Fibroblast of skin of right biceps (primary cell): ENCODE data around the gene CSNK1G1.

Experiments
- DNase-seq: peaks from one replicate; pipeline ENCODE4 v3.0.0-alpha.2; 2013

The CSNK1G1 gene

DNA sequence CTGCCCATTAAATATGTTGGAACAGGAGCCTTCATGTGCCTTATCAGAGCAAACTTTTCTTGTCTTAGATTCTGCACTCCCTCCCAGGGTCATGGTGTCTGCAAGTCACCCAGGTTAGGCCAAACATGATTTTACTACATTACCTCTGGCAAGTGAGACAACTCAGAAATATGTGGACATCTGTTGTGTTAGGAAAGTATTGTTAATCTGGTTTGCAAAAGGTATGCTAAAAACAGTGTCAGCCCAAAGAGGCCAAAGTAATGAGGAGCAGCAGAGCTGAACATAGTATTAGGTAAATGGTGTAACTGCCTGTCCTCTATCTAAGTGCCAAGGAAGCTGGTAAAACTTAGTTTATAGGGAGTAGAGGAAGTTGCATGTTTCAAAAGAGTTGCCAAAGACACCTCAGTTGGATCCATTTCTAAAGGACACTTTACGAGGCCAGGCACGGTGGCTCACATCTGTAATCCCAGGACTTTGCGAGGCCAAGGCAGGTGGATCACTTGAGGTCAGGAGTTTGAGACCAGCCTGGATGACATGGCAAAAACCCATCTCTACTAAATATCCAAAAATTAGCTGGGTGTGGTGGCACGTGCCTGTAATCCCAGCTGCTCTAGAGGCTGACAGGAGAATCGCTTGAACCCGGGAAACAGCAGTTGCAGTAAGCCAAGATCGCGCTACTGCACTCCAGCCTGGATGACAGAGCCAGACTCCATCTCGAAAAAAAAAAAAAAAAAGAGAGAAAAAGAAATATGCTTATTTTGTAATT, 170.6 kb downstream of the CSNK1G1 start:
- DNase-seq: no peak

DNA sequence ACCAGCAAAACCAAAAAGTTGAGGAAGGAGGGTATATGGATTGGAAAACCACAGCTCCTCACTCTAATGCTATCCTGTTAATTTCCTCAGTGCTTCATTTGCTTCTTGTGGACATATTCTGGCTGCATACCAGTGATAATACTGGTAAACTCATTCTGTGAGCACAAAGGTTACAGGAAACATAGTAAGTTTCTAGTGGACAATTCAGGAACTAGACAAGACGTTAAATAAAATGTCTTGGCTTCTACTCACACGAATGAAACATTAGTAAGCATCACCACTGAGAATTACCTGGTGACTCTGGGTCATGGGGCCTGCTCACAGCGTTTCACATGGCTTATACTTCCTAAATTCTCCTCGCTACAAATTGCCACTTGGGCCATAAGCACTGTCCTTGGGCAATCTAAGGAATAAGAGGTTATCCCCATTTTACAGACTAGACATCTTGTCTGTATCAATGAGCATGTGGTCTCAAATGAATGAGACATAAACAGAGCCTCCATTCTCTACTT, 173.1 kb downstream of the CSNK1G1 start:
- DNase-seq: no peak

DNA sequence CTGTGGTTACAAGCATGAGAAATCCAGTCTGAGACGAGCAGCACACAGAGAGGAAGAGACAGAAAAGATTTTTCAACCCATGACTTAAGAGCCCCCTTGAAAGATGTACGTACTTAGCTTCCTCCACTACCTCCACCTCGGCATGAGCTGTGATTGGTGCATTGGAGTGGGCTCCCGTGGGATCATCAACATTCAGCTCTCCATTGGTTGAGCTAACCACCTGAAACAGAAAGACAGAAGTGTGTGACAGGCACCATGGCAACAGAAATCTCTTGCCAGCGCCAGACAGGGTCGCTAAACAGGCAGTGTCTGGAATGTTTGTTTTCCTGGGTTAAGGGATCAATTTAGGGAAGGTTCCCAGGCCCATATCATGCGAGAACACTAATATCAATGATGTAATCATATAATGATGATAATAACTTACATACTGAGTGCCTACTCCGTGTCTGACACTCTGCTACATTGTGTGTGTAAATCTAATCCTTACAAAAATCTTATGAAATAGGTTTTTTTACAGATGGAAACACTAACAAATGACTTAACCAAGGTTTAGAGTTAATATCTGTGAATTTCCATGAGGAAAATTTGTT, 175.6 kb downstream of the CSNK1G1 start:
- DNase-seq: no peak

DNA sequence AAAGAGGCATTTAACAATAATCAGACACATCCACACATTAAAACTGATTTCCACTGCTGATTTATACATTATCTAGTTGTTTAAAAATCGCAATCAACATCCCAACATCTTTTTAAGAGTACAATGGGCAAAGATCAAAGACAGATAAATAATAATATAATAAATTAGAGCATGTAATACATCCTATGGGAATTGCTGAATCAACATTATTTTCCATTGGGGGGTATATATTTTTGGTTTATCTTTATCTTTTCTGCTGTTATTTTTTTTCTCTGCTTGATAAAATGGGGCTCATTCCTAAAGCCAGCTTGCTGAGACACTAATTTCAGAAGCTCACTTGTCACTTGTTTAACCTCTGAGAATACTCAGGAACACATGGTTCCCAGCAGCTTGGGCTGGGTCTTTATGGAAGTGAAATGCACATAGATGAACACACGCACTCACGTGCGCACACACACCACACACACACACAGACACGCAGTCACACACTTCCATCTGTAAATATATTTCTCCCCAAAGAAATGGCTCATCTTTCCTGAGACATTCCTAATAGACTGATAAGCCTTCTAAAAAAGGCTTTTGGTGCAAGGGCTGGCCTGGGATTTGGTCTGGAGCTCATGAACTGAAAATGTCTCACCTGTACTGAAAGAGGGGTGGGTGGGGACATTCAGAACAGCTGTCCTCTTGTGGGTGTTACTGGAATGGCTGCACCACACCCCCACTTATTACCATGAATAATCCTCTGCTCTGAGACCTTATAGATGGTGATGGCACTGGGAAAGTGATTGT, 189.7 kb downstream of the CSNK1G1 start:
- DNase-seq: no peak

DNA sequence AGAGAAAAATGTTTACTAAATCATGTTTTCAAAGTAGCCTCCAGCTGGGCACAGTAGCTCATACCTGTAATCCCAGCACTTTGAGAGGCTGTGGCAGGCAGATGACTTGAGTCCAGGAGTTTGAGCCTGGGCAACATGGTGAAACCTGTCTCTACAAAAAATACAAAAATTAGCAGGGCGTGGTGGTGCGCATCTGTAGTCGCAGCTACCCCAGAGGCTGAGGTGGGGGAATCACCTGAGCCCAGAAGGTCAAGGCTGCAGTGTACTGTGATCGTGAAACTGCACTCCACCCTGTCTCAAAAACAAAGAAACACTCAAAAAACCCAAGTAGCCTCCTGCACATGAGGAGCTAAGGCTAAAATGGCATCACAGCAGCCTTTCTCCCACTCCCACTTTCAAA, 191.5 kb downstream of the CSNK1G1 start:
- no peak for DNase-seq

DNA sequence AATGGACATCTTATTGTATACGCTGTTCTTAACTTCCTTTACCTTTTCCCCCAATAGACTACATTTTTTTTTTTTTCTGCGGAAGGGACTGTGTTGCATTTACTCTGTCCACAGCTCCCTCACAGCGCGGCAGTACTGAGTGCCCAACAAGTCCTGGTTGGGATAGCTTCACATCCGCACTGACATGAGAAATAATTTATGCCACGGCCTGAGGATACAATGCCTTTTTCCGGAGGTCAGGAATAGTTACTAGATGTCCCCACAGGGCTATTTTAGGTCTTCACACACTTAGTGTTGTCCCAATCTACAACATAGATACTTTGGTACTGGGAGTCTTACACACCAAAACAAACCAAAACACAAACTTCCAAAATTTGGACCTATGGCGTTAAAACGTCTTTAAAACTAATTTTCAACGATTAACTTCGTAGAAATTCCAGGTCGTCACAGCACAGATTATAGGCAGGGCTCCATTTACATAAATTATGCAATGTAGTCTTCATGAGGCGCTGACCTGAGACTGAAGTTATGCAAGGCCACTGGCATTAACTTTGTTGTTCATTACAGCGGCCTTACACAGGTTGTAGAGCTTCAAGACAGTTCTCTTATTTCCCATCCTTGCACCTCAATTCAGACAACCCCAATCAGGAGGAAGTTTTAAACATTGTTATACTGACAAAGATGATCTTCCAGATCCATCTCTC, 192.2 kb downstream of the CSNK1G1 start:
- peak; percentile 21 for DNase-seq

DNA sequence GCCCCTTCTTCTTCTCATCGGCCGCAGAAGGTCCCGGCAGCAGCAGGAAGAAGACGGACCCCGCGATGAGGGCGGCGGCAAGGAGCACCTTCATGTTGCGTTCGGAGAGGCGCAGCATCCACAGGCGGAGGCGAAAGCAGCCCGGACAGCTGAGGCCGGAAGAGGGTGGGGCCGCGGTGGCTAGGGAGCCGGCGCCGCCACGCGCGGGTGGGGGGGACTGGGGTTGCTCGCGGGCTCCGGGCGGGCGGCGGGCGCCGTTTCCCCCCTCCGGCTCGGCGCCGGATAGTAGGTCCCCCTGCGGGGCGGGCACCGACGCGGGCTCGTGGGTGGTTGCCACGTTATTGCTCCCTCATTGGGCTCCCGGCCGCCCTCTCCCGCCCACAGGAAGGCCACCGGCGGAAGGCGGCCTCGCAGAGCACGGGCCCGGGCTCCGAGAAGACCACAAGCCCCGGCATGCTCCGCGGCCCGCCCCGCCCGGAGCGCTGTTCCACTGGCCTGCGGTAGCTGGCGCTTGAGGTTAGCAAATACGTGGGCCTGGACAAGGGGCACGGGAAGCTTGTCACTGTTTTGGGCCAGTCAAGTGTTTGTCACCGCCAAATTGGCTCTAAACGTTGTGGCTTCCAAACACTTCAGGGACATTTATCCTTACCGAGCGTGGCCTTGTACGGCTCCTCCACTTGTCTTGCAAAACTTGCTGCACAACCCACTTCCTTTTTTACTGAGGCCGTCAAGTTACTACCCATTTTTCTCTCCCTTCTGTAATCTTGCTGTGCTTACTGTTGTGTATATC, 192.9 kb downstream of the CSNK1G1 start, which contains the start of gene PPIB:
Gene PPIB (minus strand): TSS at position 154 of the 790 bp plus-strand sequence. CDS start 36 bp downstream, at position 118.
- peak; percentile 98 for DNase-seq

DNA sequence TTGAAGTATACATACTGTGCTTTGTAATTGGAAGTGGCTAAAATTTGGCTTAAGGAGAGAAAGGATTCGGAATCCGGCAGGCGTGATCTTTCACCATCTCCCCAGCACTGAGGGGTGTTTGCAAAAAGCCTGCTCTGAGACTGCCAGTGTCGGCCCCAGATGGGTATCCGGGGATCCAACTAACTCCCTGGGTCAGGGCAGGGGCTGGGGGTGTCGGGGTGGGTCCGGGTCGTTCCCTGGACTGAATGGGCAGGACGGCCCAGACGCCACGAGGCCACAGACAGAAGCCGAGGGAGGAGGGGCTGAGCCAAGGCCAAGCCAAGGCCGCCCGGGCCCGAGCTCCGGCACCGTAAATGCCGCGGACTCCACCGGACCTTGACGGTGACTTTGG, 193.5 kb downstream of the CSNK1G1 start:
- DNase-seq: no peak

DNA sequence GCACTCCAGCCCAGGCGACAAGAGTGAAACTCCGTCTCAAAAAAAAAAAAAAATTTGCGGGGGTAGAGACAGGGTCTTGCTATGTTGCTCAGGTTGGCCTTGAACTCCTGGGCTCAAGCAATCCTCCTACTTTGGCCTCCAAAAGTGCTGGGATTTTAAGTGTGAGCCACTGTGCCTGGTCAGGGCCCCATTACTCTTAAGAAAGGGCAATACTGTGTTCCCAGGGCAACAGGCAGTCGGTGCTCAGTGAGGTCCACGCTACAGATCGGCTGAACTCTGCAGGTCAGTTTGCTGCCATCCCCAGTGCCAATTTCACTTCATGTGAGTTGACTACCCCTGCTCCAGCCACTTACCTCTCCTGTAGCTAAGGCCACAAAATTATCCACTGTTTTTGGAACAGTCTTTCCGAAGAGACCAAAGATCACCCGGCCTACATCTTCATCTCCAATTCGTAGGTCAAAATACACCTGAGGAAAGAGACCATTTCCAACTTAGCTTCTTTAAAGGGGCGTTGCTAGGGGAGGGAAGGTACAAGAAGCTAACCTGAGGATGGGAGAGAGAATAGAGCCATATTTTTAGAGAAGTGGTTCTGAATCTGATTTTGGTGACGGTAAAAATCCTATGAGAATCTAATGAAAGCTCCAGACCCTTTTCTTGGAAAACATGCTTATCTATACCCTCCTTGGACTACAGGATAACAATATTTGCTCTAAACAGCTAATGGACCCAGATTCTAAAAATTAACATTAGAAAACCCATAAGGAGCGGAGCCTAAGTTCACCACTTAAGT, 194.1 kb downstream of the CSNK1G1 start:
- no peak for DNase-seq

DNA sequence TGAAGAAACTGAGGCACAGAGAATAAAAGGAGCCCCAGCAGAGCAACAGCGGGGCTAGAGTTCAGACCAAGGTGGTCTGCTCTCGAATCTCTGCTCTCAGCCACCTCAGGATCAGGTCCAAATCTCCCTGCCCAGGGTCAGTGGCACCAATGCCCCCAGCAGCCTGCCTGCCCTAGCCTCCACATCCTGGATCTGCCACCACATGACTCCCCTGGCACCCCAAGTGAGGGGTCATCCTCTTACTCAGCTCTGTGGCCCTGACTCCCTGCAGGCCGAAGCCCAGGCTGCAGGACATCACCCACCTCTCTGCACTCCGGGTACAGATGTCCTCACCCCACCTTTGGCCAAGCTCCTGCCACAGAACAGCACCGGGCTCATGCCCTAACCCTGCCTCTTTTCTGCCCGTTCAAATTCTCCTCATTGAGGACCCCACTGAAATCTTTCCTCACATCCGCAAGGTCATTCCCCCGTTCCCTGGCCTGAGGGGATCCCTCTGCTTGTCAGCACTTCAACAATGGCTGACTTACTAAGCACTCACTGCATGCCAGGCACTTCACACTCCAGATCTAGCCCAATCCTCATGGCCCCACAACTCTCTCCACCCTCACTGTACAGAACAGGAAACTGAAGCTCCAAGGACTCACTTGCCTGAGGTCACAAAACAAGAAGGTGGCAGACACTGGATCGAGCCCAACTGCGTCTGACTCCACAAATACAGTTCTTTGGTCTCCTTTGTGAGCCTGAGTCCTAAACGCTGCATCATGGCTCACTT, 197.4 kb downstream of the CSNK1G1 start:
- DNase-seq: no peak

DNA sequence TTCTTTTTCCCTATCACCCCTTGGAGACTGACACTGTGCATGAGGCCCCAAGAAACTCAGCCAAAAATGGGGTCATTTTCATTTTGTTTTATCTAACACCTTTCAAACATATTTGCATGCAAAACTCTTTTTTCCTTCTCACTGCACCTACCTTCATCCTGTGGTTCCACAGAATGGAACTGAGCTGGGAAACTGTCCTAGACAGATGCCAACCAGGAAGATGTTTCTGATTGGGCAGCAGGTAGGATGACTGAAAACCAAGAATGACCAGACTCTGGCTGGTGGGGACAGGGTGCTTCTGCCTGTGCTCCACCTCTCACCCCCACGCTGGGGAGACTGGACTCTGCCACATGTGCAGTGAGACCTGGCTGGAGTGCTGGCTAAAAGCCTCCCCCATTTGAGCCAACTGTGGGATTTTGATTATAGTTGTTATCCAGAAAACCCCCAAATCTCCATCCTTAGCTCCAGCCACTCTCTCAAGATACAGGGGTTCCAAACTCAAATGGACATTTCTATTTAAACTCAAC, 198.3 kb downstream of the CSNK1G1 start:
- no peak for DNase-seq

DNA sequence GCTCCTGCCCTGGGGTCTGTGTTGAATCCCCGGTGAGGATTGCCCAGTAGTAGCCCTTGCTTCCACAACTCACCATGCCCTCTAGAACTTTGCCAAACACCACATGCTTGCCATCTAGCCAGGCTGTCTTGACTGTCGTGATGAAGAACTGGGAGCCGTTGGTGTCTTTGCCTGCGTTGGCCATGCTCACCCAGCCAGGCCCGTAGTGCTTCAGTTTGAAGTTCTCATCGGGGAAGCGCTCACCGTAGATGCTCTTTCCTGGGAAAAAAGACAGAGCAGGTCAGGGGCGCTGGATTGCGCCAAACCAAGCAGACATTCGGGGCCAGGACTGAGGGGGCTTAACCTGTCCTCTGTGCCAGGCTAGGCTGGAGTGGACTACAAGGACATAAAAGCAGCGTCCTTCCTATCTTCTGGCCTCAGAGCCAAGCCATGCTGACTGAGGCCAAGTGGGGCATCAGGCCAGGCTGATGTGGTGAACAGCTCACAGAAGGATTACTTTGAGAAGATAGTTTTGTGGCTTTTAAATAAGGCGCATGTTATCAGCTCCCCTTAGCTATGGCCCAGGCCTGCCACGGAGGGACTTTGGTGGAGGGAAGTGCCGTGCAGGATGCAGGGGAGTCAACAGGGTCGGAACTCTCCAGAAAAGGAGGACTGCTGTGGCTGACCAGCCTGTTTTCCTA, 199.2 kb downstream of the CSNK1G1 start:
- DNase-seq: no peak

DNA sequence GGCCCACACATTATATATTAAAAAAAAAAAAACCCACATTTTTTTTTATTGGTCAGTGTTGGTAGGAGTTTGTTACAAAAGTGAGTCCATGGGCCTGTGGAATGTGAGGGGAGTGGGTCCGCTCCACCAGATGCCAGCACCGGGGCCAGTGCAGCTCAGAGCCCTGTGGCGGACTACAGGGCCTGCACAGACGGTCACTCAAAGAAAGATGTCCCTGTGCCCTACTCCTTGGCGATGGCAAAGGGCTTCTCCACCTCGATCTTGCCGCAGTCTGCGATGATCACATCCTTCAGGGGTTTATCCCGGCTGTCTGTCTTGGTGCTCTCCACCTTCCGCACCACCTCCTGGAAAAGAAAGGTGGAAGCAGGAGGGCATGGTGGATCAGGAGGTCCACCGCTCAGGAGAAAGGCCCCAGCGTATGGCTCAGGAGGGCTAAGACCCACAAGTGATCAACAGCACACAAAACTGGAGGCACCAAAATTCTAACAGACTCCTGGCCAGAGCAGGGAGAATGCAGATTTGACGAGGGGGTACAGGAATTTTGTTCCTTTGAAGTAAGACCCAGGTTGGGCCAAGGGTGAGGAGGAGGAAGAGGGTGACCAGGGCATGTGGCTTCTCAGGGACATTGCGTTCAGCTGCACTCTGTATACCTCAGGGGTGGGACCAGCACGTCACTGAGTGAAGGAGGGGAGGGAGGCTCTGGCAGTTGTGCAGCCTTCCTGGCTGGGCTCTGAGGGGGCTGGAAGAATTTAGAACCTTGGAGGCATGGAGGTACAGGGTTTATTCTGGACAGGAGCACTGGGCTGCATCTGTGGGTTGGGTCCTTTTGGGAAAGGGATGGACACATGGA, 199.9 kb downstream of the CSNK1G1 start:
- no peak for DNase-seq

DNA sequence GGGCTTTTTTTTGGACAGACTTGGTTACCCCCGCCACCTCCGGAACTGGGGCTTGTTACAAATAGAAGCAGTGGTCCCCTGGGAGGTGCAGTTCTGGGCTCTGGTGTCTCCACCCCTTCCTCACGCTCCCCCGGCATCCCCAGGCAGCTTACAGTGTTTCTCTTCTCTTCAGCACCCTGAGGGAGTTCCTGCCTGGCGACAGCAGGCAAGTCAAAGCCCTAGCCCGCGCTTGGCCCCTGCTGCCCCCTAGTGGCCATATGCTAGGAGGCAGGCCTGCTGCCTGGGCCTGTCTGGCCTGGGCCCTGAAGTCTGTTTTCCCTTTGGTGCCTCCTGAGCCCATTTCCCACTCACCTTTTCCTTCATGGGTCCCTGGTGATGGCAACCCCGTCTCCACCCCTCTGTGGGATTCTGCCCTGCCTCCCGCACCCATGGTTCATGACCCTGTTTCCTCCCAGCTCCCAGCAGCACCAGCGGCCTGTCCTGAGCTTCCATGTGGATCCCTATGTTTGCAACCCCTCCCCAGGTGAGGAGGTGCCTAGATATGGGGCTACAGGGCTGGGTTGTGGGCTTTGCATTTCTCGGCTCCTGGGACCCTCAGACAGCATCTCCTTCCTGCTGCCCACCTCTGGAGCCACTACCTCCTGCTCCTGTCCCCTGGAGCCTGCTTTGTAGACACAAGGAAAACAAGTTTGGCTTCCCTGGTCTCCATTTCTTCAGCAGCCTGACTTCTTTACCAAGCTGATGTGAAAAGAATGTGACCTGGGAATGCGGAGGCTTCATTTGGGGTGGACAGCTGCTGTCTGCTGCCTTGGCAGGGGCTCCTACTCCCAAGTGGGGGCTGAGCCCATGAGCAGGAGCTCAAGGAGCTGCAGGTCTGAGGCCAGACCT, 202.2 kb downstream of the CSNK1G1 start:
- peak; percentile 81 for DNase-seq

DNA sequence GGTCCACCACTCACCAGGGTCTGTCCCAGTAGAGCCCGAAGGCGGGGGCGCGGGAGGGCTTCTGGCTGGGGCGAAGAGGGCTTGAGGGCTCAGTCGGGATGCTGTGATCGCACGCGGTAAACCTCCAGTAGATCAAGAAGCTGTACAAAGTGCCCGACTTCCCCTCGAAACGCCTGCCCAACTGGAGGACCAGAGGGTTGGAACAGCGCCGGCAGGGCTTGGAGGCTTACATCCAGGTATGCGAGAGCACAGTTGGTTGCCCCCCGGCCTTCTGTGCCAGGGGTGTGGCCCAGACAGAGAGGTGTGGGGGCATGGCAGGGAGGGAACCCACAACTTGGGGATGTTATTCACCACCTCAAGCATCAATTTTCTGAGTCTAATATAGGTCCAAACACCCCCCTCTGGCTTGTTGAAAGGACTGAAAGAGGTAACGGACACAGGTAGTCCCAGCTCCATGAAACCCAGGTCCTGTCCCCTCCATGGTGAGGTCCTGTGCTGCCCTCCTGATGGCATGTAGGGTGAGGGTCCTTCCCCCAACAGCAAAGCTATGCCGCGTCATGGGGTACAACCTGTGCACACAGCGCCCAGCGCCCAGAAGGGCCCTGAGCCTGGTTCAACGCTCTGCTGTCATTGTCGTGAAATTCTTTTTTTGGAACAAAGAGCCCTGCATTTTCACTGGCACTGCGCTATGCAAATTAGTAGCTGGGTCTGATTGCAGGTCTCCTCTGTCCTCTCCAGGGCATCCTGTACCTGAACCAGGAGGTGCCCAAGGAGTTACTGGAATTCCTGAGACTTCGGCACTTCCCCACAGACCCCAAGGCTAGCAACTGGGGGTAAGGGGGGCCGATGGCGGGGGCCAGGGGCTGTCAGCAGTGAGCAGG, 203.2 kb downstream of the CSNK1G1 start:
- DNase-seq: no peak

DNA sequence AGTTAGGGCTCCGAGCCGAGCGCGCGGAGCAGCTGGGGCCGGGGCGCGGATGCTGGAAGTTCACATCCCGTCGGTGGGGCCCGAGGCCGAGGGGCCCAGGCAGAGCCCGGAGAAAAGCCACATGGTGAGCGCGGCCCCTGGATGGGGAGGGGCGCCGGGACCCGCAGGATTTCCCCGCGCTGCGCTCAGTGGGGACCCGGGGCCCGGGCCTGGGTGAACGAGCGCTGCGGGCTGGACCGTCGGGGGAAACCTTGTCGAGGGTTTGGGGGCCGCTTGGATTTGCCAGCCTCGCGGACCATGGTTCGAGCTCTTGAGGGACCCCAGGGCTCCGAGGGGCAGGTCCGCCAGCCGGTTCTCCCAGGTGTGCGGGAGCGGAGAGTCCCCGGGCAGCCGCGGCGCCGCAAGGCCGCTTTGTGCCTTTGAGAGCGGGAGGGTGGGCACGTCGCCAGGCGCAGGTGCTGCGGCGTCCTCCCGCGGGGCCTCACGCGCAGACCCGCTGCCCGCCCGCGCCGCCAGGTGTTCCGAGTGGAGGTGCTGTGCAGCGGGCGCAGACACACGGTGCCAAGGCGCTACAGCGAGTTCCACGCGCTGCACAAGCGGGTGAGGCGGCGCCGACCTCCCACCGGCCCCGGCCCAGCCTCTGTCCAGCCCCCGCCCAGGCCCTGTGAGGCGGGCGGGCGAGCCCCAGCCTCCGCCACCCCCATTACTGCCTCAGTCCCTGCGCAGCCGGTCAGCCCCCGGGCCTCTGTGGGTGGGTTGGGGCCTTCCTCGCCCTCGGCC, 204.1 kb downstream of the CSNK1G1 start, which contains the start of gene SNX22:
Gene SNX22 (plus strand): TSS at position 5 of the 780 bp plus-strand sequence. CDS start 45 bp downstream, at position 50.
- DNase-seq: no peak
